HG02973 (cell line): ENCODE results near the gene VWC2L.
A peak's percentile ranks its signal among the peaks of the same experiment; 100 is the strongest.

Experiments
- ATAC-seq: cut with Tn5 transposase; IDR thresholded peaks from one replicate; pipeline ENCODE4 v1.9.1; 2021; ENCODE audit warnings: moderate library complexity; ENCODE audit not compliant: unreplicated experiment

Gene VWC2L

DNA sequence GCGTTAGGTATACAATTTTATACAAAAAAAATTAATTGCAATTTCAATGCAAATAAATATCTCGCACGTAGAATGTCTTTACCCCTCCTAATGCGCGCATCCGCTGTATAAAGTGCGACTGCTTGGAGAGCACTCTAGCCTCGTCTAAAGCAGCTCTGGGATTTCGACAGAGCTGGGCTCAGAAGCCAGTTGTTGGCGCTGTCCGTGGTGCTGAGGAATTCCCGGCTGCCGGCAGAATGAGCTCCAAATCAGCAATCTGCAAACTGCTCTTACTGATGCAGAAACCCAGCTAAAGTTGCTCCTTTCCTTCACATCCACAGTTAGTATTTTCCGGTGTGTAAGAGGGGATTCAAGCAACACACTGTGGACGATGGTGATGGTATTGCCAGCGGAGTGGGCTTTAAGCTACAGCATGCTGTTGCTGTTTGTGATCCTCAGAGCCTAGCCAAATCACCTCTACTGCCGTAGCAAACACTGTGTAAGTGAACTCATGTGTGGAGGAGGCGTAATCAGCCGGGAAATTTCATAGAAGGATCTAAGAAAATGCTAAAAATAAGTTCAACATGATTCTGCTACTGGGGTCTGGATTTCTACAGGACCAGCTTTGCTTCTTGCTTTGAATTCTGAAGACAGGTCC, at the start of gene VWC2L:
Gene VWC2L (plus strand): TSS at position 137 of the 637 bp plus-strand sequence. CDS start 3,140 bp downstream, outside the sequence.
- peak; percentile 74 for ATAC-seq

DNA sequence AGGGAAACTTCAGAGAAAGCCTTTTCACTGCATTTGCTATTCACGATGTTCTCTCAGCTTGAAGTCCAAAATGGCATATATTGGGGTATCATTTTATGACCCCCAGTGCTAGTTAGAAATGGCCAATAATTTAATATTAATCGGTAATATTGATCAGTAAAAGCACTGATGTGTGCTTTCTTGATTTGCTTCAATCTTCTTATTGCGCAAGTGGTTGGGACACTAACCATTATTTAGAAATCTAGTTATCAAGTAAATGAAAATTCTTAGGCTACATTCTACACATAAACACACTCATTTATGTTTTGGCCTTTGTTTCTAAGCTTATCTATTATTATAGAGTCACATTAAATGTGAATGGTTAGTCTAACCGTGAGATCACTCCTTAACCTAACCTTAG, 49.7 kb upstream of the VWC2L start:
- ATAC-seq, result no peak

GRCh38 chr2:214365549-214365948, 45.3 kb upstream of the VWC2L start:
- ATAC-seq, result no peak

DNA sequence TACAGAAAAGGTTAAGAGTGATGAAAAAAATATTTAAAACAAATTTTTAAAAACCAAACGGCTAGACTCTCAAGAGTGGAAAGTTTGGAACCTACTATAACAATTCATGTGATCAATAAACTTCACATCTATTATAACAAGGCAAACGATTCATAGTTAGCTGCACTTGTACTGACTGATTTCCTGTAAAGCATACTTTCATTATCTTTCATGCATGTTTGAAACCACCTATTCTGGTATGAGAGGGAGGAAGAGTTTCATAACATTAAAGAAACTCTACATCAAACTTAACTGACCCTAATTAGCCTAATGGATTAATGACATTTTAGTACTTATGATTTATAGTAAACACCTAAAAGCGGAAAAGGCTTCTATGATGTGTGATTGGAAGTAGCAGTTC, 43.7 kb upstream of the VWC2L start:
- ATAC-seq, result no peak

DNA sequence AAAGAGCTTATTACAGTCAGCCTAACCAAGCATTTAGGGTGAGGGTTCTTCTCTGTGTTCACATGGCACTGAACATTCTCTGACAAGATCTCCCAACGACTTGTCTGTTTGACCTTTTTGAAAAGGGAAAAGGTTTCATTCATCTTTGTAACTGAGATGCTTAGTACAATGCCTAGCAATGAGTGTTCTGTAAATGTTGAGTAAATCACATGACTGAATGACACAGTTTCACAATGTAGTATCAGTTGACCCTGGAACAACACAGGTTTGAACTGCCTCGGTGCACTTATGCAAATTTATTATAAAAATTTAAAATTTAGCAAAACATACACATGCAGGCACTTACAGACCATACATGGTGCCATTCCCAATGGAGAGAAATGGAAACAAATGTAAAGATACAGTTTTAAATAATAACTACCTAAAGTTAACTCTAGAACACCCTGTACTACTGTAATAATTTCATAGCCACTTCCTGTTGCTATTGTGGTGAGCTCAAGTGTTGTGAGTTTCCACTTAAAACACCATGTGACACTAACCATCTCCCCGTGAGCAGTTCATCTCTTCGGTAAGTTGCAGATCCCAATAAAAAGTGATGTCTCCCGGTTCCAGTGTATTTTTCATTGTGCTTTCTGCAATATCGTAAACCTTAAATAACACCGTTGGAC, 34.1 kb upstream of the VWC2L start:
- no peak for ATAC-seq

DNA sequence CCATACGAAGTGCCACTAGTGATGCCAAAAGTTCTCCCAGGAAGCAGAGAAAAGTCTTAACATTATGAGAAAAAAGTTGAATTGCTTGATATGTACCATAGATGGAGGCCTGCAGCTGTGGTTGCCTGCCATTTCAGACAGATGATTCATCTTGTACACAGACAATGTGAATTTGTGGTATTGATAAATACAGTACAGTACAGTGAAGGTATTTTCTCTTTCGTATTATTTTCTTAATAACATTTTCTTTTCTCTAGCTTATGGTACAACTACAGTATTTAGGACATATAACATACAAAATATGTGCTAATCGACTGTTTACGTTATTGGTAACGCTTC, 33.6 kb upstream of the VWC2L start:
- no peak for ATAC-seq

DNA sequence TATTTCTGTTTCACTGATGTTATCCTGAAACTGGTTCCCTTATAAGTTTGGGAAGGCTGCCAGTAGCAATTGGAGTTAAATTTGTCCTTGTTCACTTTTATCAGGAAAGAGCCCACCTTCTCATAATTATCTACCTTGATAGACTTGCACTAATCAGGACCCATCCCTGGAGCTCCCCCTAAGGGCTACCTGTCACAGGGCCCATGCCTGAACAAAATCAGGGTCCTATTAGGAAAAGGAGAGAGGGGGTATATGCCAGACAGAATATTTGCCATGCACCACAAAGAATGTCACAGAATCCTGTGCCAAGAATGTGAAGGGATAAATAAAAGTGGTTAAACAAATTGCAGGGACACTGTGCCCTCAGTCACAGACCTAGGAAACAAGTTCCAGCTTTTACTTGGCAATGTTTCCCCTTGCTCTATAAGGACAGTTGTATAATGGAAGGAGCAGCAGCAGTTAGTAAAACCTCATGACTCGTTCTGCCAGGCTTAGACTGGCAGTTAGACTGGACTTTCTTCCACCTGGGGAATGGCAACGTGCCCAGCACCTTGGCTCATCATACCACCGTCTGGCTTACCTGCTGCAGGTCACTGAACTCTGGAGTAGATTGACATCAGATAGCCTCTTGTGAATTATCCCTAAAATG, 32.3 kb upstream of the VWC2L start:
- no peak for ATAC-seq

DNA sequence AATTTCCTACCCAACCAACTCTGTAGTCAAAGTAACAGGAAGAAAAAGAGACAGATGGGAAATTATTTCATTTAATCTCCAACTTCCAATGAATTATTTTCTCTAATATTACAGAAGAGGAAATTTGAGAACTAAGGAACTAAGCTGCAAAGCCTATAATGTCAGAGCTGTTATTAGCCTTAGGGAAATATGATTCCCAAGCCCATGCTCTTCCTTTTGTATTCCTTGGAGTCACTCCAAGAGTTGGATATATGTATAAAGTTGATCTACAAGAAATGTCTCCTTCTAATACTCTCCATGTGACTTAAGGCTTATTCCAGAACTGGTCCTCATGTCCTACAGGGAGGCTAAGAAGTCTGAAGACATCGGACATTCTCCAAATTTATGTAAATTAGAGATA, 31.6 kb upstream of the VWC2L start:
- no peak for ATAC-seq

- ATAC-seq, result no peak
Observed at GRCh38 chr2:214380681-214381080, 30.2 kb upstream of the VWC2L start.

DNA sequence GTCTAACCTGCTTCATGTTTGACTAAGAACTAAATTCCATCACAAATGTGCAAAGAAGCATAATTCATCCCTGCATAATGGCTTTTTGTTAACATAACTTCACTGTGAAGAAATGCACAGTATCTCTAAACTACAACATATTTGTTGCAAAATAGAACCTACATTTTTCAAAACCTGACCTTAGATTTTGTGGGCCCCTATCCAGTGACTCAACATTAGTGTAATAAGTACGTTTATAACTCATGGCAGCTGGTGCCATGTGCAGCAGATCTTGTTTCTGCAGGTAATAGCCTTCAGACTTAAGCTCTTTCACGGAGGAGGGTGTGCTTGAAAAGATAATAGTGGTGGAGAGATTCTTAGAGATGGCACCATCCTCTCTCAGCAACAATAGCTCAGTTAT, 28.6 kb upstream of the VWC2L start:
- no peak for ATAC-seq

DNA sequence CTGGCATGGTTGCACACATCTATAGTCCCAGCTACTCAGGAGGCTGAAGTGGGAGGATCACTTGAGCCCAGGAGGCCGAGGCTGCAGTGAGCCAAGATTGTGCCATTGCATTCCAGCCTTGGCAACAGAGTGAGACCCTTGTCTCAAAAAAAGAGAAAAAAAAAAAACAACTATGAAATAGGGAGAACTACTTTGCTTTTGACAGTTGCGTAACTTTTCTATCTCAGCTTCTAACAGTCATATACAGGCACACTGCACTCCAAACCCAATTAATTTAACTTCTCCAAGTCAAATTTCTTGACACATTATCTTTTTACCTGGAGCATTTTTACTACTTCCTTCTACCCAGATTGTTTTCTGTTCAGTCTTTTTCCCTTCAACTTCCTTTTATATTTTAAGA, 24.1 kb upstream of the VWC2L start:
- ATAC-seq, result no peak

DNA sequence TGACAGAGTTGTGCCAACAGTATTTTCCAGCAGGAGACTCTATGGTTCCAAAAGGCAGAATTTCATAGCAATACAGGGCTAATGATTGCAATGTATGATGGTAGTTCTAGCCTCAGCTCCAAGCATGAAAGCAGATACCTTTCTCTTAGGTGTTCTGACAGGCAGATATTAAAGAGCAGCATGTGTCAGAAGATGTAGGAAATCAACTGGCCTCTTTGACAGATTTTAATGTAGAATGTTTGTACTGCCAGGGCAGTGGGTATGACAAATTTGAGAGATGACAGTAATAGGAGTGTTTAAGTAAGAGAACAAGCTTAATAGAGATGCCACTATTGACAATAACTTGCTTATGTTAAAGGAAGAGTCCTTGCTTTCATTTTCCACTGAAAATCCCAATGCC, 21.5 kb upstream of the VWC2L start:
- no peak for ATAC-seq

DNA sequence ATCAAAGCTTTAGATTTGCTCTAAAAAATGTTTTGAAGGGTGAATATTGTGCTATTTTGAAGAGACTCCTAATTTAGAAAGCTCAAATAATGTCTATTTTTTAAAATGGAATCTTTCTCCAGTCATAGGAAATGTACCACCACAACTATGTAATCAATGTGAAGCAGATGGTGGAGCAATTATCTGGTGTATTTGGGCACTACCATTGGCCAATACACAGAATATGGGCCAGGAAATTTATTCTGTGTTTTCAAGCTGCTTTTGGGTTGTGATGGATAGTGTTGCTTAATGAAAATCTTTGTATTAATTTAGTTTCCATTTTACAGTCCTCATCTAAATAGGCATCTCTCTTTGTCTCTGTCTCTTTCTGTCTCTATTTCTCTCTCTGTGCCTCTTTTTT, 17.1 kb upstream of the VWC2L start:
- ATAC-seq, result no peak

GRCh38 chr2:214395040-214395439, 15.8 kb upstream of the VWC2L start:
- ATAC-seq, result no peak

GRCh38 chr2:214401580-214401979, 9.3 kb upstream of the VWC2L start:
- no peak for ATAC-seq

DNA sequence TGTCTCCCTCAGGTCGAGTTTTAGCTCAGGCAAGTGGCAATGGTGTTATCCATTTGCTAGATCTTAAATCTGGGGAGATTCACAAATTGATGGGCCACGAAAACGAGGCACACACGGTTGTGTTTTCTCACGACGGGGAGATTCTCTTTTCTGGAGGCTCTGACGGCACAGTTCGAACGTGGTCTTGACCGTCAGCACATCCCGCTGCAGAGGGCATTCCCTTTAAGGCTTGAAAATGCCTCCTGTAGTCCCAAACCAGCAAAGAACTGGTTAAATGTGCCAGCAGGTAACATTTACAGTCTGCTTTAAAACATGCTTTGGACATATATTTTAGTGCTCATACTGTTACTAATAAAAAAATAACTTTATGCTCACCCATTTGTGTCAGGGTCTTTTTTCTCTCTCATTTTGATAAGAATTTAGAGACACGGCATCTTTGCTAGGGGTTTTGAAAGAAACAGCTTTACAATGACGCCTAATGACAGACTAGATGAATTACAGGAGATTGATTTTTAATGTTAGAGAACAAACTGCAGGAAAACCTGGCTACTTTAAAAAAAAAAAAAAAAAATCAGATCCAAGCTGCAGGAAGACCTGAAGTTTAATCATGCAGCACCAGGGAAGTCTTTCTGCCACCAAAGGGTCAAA, 602 bp upstream of the VWC2L start:
- no peak for ATAC-seq

- ATAC-seq, result no peak
Observed at GRCh38 chr2:214412679-214413078, 1.8 kb downstream of the VWC2L start.

GRCh38 chr2:214436470-214436869, 25.6 kb downstream of the VWC2L start:
- ATAC-seq, result no peak

- ATAC-seq, result no peak
Observed at GRCh38 chr2:214450118-214450894, 39.5 kb downstream of the VWC2L start.

GRCh38 chr2:214451516-214452275, 40.8 kb downstream of the VWC2L start:
- ATAC-seq, result no peak
